ENCODE measurements around the gene SEMA3A.

- TF ChIP-seq ETS1 (IDR thresholded peaks at IDR 0.05), result no peak
- no peak for TF ChIP-seq CTCF (conservative IDR thresholded peaks at IDR 0.05; ENCODE audit: low read depth in 2 of 2)
- TF ChIP-seq EZH2 (IDR thresholded peaks at IDR 0.05; ENCODE audit: low read depth, unreplicated experiment), result no peak
- TF ChIP-seq POLR2AphosphoS5 (IDR thresholded peaks at IDR 0.05; ENCODE audit: low read depth), result no peak
- TF ChIP-seq REST (IDR thresholded peaks at IDR 0.05; ENCODE audit: unreplicated experiment), result no peak
- TF ChIP-seq ZNF331 (CRISPR knock-in tag; IDR thresholded peaks at IDR 0.05; ENCODE audit: low read depth), result no peak
- no peak for TF ChIP-seq JUNB (IDR thresholded peaks at IDR 0.05; ENCODE audit: unreplicated experiment)
- no peak for TF ChIP-seq EZH2phosphoT487 (IDR thresholded peaks at IDR 0.05; ENCODE audit: unreplicated experiment)
- no peak for TF ChIP-seq NANOG (IDR thresholded peaks at IDR 0.05; ENCODE audit: borderline replicate concordance)
- TF ChIP-seq STAT1 (IDR thresholded peaks at IDR 0.05; ENCODE audit: unreplicated experiment), result no peak
- no peak for TF ChIP-seq CREB1 (CRISPR knock-in tag; IDR thresholded peaks at IDR 0.05; ENCODE audit: low read depth)
- no peak for TF ChIP-seq ZNF462 (CRISPR knock-in tag; IDR thresholded peaks at IDR 0.05)
- TF ChIP-seq ZNF114 (CRISPR knock-in tag; IDR thresholded peaks at IDR 0.05), result no peak
These were observed 238.5 kb downstream of the SEMA3A start for GRCh38 chr7:83956104-83956503.
